HL-60 (cell line): Measurements from ENCODE around the gene LFNG.
A peak's percentile ranks its signal among the peaks of the same experiment; 100 is the strongest.

Experiments
- POLR2AphosphoS5 ChIP-seq: IDR thresholded peaks from 2 replicates; pipeline ENCODE4 v1.6.1; 2012; ENCODE audit warnings: low read depth
- TF ChIP-seq, protein P1 (sequence below): IDR thresholded peaks from one replicate; pipeline ENCODE4 v1.5.1; 2011; ENCODE audit warnings: low read length, control low read depth, inconsistent platforms; ENCODE audit not compliant: insufficient read depth

- TF ChIP-seq, protein P1, sequence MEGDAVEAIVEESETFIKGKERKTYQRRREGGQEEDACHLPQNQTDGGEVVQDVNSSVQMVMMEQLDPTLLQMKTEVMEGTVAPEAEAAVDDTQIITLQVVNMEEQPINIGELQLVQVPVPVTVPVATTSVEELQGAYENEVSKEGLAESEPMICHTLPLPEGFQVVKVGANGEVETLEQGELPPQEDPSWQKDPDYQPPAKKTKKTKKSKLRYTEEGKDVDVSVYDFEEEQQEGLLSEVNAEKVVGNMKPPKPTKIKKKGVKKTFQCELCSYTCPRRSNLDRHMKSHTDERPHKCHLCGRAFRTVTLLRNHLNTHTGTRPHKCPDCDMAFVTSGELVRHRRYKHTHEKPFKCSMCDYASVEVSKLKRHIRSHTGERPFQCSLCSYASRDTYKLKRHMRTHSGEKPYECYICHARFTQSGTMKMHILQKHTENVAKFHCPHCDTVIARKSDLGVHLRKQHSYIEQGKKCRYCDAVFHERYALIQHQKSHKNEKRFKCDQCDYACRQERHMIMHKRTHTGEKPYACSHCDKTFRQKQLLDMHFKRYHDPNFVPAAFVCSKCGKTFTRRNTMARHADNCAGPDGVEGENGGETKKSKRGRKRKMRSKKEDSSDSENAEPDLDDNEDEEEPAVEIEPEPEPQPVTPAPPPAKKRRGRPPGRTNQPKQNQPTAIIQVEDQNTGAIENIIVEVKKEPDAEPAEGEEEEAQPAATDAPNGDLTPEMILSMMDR: no peak
- TF ChIP-seq POLR2AphosphoS5: peak; percentile 78
Observed at GRCh38 chr7:2519119-2519930, at the start of gene LFNG.
